ENCODE data around the gene EFNA5. TPM values are rescaled to one million over a fixed set of nuclear protein-coding genes. Genes with fewer than 3 reads are reported as not detected.

The EFNA5 gene
- total RNA-seq, 1 donor from 2014 or later: 12.0 TPM

DNA sequence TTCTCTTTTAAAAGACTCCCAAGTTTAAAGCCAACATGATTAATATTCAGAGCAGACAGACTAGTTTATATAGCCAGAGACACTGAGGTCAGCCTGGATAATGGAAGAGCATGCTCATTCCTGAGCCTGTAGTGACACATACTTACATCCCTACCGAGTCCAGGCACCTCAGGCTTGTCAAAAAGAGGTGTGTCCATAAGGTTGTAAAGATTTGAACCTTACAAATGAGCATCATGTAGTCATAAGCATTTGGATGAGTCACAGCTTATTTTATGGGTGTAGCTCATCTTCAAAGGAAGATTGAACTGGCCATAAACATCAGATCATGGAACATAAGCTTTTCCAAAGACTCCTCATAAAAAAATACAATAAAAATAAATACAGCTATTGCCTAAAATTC is 333.5 kb downstream of the EFNA5 start:
- Mint-ChIP-seq H3K27me3 (no peaks in the 10 kb centered on the region), H3K27ac (no peak overlapping the region), H3K4me1 (ENCODE audit: low read depth) (no peaks in the 10 kb centered on the region), H3K9me3 (ENCODE audit: low read depth) (no peaks in the 10 kb centered on the region), H3K4me3 (ENCODE audit: low read depth) (no peak overlapping the region), H3K36me3 (ENCODE audit: insufficient read depth) (no peaks in the 10 kb centered on the region)
- no peak for DNase-seq (ENCODE audit: low spot score, unreplicated experiment)
- TF ChIP-seq, protein P1, sequence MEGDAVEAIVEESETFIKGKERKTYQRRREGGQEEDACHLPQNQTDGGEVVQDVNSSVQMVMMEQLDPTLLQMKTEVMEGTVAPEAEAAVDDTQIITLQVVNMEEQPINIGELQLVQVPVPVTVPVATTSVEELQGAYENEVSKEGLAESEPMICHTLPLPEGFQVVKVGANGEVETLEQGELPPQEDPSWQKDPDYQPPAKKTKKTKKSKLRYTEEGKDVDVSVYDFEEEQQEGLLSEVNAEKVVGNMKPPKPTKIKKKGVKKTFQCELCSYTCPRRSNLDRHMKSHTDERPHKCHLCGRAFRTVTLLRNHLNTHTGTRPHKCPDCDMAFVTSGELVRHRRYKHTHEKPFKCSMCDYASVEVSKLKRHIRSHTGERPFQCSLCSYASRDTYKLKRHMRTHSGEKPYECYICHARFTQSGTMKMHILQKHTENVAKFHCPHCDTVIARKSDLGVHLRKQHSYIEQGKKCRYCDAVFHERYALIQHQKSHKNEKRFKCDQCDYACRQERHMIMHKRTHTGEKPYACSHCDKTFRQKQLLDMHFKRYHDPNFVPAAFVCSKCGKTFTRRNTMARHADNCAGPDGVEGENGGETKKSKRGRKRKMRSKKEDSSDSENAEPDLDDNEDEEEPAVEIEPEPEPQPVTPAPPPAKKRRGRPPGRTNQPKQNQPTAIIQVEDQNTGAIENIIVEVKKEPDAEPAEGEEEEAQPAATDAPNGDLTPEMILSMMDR (IDR thresholded peaks at IDR 0.05; ENCODE audit: unreplicated experiment): no peak

DNA sequence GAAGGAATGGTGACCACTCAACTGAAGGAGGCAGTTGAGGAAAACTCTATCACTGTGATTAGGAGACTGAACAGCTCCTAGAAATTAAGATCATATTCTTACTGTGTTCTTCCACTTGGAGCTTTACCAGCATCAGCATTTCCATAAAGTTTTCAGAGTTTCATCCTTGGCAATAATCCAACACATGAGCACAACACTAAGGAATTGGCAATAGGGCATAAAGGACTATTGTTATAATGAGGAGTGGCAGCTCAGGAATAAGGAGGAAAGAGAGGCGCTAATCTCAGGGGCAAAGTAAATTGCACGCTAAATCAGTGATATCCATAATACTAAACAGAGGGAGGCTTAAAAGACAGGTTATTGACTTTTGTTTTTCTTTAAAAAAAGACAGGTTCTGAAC is 338.9 kb downstream of the EFNA5 start:
- Mint-ChIP-seq H3K4me1 (ENCODE audit: low read depth) (no peaks in the 10 kb centered on the region), H3K4me3 (ENCODE audit: low read depth) (no peak overlapping the region), H3K27me3 (no peaks in the 10 kb centered on the region), H3K9me3 (ENCODE audit: low read depth) (no peaks in the 10 kb centered on the region), H3K27ac (no peak overlapping the region), H3K36me3 (ENCODE audit: insufficient read depth) (no peaks in the 10 kb centered on the region)
- TF ChIP-seq, protein P1 (IDR thresholded peaks at IDR 0.05; ENCODE audit: unreplicated experiment): no peak
- no peak for DNase-seq (ENCODE audit: low spot score, unreplicated experiment)

DNA sequence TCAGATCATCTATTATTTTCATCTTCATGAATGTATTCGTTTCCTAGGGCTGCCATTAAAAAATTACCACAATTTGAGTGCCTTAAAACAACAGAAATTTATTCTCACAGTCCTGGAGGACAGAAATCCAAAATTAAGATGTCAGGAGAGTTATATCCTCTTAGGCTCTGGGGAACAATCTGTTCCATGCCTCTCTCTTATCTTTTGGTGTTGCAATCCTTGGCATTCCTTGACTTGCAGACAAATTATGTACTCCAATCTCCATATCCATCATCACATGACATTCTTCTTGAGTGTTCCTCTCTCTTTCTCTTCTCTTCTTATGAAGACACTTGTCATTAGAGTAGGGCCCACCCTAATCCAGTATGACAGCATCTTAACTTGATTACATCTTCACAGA is 339.4 kb downstream of the EFNA5 start:
- Mint-ChIP-seq H3K4me1 (ENCODE audit: low read depth) (no peaks in the 10 kb centered on the region), H3K36me3 (ENCODE audit: insufficient read depth) (no peaks in the 10 kb centered on the region), H3K9me3 (ENCODE audit: low read depth) (no peaks in the 10 kb centered on the region), H3K27ac (no peak overlapping the region), H3K27me3 (no peaks in the 10 kb centered on the region), H3K4me3 (ENCODE audit: low read depth) (no peak overlapping the region)
- TF ChIP-seq, protein P1 (IDR thresholded peaks at IDR 0.05; ENCODE audit: unreplicated experiment): no peak
- DNase-seq (ENCODE audit: low spot score, unreplicated experiment): no peak

DNA sequence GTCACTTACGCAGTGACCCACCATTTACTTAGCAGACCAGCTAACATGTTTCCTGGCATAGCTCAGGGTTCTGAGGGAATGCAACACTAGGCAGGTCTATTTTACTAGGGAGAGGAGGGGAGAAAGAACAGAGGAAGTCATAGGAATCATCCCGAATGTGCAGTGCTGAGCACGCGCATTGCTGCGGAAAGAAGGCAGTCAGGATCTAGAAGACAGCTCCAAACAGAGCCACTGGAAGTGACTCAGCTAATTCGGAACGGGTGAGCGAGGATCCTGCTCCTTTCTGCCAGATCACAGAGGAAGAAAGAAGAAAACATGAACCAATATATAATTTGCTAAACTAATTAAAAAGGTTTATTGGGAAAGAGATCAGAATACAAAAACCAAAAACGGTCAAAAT is 339.8 kb downstream of the EFNA5 start:
- Mint-ChIP-seq H3K4me3 (ENCODE audit: low read depth) (no peak overlapping the region), H3K27me3 (no peaks in the 10 kb centered on the region), H3K36me3 (ENCODE audit: insufficient read depth) (no peaks in the 10 kb centered on the region), H3K27ac (no peak overlapping the region), H3K4me1 (ENCODE audit: low read depth) (no peaks in the 10 kb centered on the region), H3K9me3 (ENCODE audit: low read depth) (no peaks in the 10 kb centered on the region)
- TF ChIP-seq, protein P1 (IDR thresholded peaks at IDR 0.05; ENCODE audit: unreplicated experiment): no peak
- DNase-seq (ENCODE audit: low spot score, unreplicated experiment): no peak

DNA sequence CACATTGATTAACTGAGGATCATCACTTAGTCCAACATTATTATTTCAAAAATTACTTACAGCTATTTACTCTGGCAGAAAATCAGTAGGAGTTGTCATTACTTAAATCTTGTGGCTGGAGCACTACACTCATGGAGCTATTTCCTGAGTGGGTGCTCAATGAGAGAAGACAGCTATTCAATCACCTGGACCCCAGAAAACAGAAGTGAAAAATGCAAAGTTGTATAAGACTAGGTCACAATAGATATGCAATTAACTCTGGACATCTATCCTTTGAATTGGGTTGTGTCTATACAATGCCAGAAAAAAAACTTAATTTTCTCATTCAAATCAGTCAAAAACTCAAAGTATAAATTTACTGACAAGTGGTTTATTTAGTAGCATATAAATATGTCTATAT is 340.9 kb downstream of the EFNA5 start:
- no peak overlapping the region for H3K27ac Mint-ChIP-seq
- DNase-seq (ENCODE audit: low spot score, unreplicated experiment): no peak

More for the DNA sequence above, 340.9 kb downstream of the EFNA5 start:
- TF ChIP-seq, protein P1 (IDR thresholded peaks at IDR 0.05; ENCODE audit: unreplicated experiment): no peak
- no peaks in the 10 kb centered on the region for H3K9me3 Mint-ChIP-seq (ENCODE audit: low read depth)
- H3K4me3 Mint-ChIP-seq (ENCODE audit: low read depth): no peak overlapping the region
- no peaks in the 10 kb centered on the region for H3K4me1 Mint-ChIP-seq (ENCODE audit: low read depth)
- H3K27me3 Mint-ChIP-seq: no peaks in the 10 kb centered on the region
- no peaks in the 10 kb centered on the region for H3K36me3 Mint-ChIP-seq (ENCODE audit: insufficient read depth)

Measured in progenitor cell of endocrine pancreas (in vitro differentiated cells).